ENCODE measurements around the gene SEMA5B. TPM values are rescaled to one million over a fixed set of nuclear protein-coding genes. Genes with fewer than 3 reads are reported as not detected.

SEMA5B gene
- total and polyA plus RNA-seq, 2 donors (not counting 1 experiment from before 2014, with no cell fraction given), result not detected

DNA sequence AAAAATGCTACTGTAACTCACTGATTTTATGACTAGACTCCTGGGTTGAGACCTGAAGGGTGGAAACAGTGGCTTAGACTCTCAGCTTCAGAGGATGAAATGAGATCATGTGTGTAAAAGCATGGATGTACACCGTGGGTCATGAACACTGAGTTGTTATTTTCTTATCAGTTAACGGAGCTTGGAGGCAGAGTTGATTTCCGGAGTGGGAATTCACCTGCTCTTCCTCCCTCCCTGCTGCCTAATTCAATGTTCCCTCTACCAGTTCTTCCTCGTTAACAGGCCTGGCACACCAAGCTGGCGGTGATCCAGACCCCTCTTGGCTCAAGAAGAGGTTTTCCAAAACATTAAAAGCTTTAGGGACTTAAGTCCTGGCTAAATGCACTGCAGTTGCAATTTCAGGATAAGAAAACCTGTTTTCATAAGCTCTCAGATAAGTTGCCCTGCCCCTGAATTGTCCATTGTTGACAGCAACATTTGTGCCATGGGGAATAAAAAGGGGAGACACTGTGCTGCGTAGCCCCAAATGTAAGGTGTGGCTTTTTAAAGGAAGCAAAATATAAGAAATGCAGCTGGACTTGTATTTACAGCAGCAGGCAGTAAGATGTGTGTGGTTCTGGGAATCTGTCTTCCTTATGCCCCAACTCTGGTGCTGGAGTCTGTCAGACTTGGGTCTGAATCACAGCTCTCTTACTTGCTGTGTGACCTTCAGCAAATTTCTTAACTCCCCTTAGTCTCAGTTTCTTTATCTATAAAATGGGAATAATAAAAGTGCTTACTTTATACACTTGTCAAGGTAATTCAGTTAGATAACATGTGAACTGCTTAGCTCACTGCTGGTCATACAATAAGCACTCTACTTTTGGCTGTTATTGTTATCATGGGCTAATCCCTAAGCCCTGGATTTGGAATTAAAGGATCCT, 49.2 kb upstream of the SEMA5B start:
- Histone ChIP-seq H2AFZ (ENCODE audit: insufficient read depth, low read depth, low read length, poor library complexity, severe bottlenecking) (no peak overlapping the region), H4K20me1 (ENCODE audit: control insufficient read depth, insufficient read depth, low read length, poor library complexity, severe bottlenecking) (peaks cover 7% of the 10 kb centered on the region), H3K36me3 (replicated peaks in 1 of 2; ENCODE audit: control extremely low read depth in 1 of 2, control insufficient read depth in 1 of 2, extremely low read depth in 1 of 2, insufficient read depth in 2 of 2, low read length in 1 of 2) (no peaks in the 10 kb centered on the region), H3K27me3 (replicated peaks in 1 of 4; ENCODE audit: control extremely low read depth in 1 of 4, control insufficient read depth in 3 of 4, insufficient read depth in 4 of 4, low read length in 3 of 4) (no peaks in the 10 kb centered on the region), H3K4me2 (replicated peaks; ENCODE audit: low read depth, low read length, poor library complexity, severe bottlenecking) (no peak overlapping the region), H3K9ac (ENCODE audit: low read length) (no peak overlapping the region), H3K79me2 (ENCODE audit: control insufficient read depth, insufficient read depth, low read length) (peaks cover 30% of the 10 kb centered on the region), H3K4me1 (ENCODE audit: control insufficient read depth in 2 of 2, insufficient read depth in 2 of 2, low read length in 2 of 2) (peaks cover 1 to 2% of the 10 kb centered on the region in 2 donors), H3K9me3 (ENCODE audit: control extremely low read depth in 1 of 3, control insufficient read depth in 2 of 3, insufficient read depth in 1 of 3, low read length in 2 of 3) (no peaks in the 10 kb centered on the region), H3K4me3 (ENCODE audit: control extremely low read depth in 1 of 5, extremely low read depth in 1 of 5, insufficient read depth in 1 of 5, low read depth in 2 of 5, low read length in 4 of 5) (no peak overlapping the region), H3K27ac (ENCODE audit: low read length in 2 of 2) (no peak overlapping the region)
- ChIA-PET POLR2A (no interaction called here), CTCF (no interaction called here)
- DNase-seq (no peak), ATAC-seq (ENCODE audit: low read depth) (no peak)
- no peak overlapping the region for H3K27ac Mint-ChIP-seq
- intact Hi-C loops (cut with micrococcal nuclease), result no loop called here
- H3K27me3 Mint-ChIP-seq, result no peaks in the 10 kb centered on the region
- H3K9me3 Mint-ChIP-seq (ENCODE audit: insufficient read depth), result no peaks in the 10 kb centered on the region
- 69% methylated on average over 2 of the region's 6 CpGs for whole genome bisulfite sequencing (ENCODE audit: insufficient coverage)
- no peak for TF ChIP-seq CTCF (IDR thresholded peaks at IDR 0.05)
- no peak for TF ChIP-seq EZH2 (IDR thresholded peaks at IDR 0.05; ENCODE audit: borderline replicate concordance, insufficient read depth, low read depth, low read length, poor library complexity, severe bottlenecking)
- H3K4me1 Mint-ChIP-seq, result peaks cover 8% of the 10 kb centered on the region
- H3K4me3 Mint-ChIP-seq, result no peak overlapping the region

- DNase-seq (no peak), ATAC-seq (ENCODE audit: low read depth) (no peak)
- ChIA-PET CTCF (no interaction called here), POLR2A (no interaction called here)
- no peak overlapping the region for H3K9ac ChIP-seq (ENCODE audit: low read length)
- H4K20me1 ChIP-seq (ENCODE audit: control insufficient read depth, insufficient read depth, low read length, poor library complexity, severe bottlenecking), result peaks cover 7% of the 10 kb centered on the region
- no peaks in the 10 kb centered on the region for H3K27me3 Mint-ChIP-seq
- H3K79me2 ChIP-seq (ENCODE audit: control insufficient read depth, insufficient read depth, low read length), result peaks cover 36% of the 10 kb centered on the region
- H3K4me3 ChIP-seq (ENCODE audit: control extremely low read depth in 1 of 5, extremely low read depth in 1 of 5, insufficient read depth in 1 of 5, low read depth in 2 of 5, low read length in 4 of 5), result no peak overlapping the region
- no peak overlapping the region for H3K27ac Mint-ChIP-seq
- H3K27ac ChIP-seq (ENCODE audit: low read length in 2 of 2), result no peak overlapping the region
- H3K9me3 ChIP-seq (ENCODE audit: control extremely low read depth in 1 of 3, control insufficient read depth in 2 of 3, insufficient read depth in 1 of 3, low read length in 2 of 3), result no peaks in the 10 kb centered on the region
- no peaks in the 10 kb centered on the region for H3K4me1 ChIP-seq (ENCODE audit: control insufficient read depth in 2 of 2, insufficient read depth in 2 of 2, low read length in 2 of 2)
- H3K27me3 ChIP-seq (replicated peaks in 1 of 4; ENCODE audit: control extremely low read depth in 1 of 4, control insufficient read depth in 3 of 4, insufficient read depth in 4 of 4, low read length in 3 of 4), result no peaks in the 10 kb centered on the region
- TF ChIP-seq EZH2 (IDR thresholded peaks at IDR 0.05; ENCODE audit: borderline replicate concordance, insufficient read depth, low read depth, low read length, poor library complexity, severe bottlenecking) (no peak), CTCF (IDR thresholded peaks at IDR 0.05) (no peak)
- H3K9me3 Mint-ChIP-seq (ENCODE audit: insufficient read depth), result no peaks in the 10 kb centered on the region
- H3K36me3 ChIP-seq (replicated peaks in 1 of 2; ENCODE audit: control extremely low read depth in 1 of 2, control insufficient read depth in 1 of 2, extremely low read depth in 1 of 2, insufficient read depth in 2 of 2, low read length in 1 of 2), result no peaks in the 10 kb centered on the region
- H3K4me2 ChIP-seq (replicated peaks; ENCODE audit: low read depth, low read length, poor library complexity, severe bottlenecking), result no peak overlapping the region
- no peak overlapping the region for H3K4me3 Mint-ChIP-seq
- intact Hi-C loops (cut with micrococcal nuclease), result no loop called here
- no peak overlapping the region for H2AFZ ChIP-seq (ENCODE audit: insufficient read depth, low read depth, low read length, poor library complexity, severe bottlenecking)
- WGBS (ENCODE audit: insufficient coverage), result 98% methylated on average over 4 of the region's 4 CpGs
- H3K4me1 Mint-ChIP-seq, result peaks cover 5% of the 10 kb centered on the region
Measured at GRCh38 chr3:123076112-123076495, 48.5 kb upstream of the SEMA5B start.
